Superior temporal gyrus (tissue), 1 donor: ENCODE measurements around the gene CASQ1.

Experiments used
- DNase-seq: peaks from one replicate; pipeline ENCODE4 v3.0.0-alpha.2; 2016; ENCODE audit errors: extremely low spot score

The CASQ1 gene

DNA sequence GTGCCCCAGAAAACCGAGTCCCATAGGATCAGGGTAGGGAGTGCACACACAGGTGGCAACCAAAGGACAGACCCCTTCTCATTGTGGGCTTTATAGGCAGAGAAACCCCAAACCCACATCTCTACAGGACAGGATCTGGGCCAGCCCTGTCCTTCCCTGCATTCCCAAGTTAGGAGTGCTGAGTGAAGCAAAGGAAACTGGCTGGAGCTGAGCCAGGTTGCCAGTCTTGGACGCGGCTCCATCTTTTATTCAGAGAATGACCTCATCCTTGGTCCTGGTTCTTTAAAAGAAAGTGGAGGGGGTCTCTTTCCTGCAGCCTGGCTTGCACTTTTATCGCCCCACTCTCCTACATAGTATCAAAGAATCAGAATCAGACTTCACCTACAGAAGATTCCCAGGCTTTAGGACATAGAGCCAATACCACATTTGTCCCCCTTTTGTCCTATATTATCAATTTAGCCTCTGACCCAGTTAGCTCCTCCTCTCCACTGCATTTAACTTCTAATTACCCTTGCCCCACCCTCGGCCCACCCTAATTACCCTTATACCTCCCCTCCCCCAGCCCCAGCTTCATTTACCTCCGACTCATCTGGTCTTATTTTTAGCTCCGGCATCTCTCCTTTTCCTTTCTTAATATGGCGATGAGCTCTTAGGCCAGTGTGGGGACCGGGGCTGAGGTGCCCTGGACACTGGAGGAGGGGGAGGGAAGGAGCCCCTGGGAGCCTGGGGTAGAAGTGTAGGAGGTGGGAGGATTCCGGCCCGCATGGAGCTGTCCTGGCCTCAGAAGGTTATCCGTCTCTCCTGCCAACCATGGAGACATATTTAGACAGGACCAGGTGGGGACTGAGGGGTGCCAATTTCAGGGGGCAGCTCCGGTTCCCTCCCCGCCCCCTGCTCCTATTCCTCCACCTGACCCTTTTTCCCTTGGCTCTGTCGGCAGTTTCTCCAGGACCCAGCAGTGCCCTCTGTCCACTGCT is at the start of gene CASQ1:
Gene CASQ1, plus strand, starts transcription at position 927 of the 977 bp plus-strand sequence. CDS start 177 bp downstream, outside the sequence.
- DNase-seq: peak; percentile 48

DNA sequence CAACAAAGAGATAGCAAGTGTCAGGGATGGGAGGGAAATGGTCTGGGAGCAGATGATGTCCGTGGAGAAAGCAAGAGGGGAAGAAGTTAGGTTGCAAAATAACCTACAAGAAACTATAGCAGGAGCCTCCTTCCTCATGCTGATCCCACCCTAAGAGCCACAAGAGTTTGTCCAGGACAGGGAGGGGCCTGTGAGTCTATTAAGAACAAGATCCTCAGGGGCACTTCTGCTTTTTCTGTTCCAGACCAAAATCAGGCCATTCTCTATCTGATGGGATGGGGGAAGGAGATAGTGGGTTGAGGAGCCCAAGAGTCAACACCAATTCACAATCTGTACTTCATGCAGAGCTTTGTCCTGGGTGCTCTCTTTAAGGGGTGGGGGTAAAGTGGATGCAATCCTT is 46.7 kb upstream of the CASQ1 start:
- no peak for DNase-seq

- no peak for DNase-seq
Measured at GRCh38 chr1:160144921-160145320, 45.5 kb upstream of the CASQ1 start.

GRCh38 chr1:160146107-160146506 is 44.3 kb upstream of the CASQ1 start:
- DNase-seq: no peak

DNA sequence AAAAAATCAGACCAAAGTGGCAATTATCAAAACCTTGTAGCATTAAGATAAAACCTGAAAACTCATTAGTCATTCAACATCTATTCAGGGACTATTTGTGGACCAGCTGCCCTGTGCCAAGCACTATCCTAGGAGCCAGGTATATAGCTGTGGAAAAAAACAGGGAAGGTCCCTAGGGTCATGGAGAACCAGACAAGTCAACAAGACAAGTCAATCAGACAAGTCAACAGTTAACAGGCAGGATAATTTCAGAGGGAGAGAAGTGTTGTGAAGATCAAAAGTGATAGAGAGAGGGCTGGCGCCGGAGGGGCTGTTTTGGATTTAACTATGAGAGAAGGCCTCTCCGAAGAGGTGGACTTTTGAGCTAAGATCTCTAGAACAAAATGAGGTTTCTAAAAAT is 42.3 kb upstream of the CASQ1 start:
- DNase-seq: no peak

DNA sequence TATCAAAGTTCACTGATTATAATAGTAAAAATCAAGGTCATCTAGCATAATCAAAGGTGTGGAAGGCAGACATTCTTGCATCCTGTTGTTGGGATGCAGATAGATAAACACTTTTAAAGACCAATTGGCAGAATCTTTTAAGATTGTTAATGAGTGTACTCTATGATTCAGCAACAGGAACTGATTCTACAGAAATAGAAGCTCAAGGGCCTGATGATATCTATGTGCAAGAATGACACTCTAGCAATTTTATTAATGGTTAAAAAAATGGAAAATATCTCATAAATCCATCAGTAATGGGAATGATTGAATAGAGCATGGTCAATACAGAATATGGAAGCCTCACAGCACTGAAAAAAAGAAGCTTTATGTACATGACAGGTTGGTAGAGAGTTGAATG is 41.1 kb upstream of the CASQ1 start:
- no peak for DNase-seq

DNA sequence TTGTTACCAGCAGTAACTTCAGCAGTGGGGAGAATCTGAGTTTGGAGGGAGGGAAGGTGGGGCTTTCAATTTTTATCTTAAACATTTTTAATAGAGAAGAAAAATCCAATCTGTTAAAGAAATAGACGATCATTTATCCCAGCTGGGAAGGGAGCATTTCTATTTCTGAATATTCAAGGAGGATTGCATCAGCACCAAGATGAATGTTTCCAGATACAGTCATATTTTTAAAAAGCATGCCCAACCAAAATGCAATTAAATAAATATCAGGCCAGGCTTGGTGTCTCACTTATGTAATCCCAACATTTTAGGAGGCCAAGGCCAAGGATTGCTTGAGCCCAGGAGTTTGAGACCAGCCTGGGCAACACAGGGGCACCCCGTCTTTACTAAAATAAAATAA is 40.7 kb upstream of the CASQ1 start:
- DNase-seq: no peak

- no peak for DNase-seq
Measured at GRCh38 chr1:160151303-160151702, 39.1 kb upstream of the CASQ1 start, which contains the start of gene ATP1A4. ATP1A4 (plus strand) TSS chr1:160151603; CDS start chr1:160152041, 438 bp downstream.

DNA sequence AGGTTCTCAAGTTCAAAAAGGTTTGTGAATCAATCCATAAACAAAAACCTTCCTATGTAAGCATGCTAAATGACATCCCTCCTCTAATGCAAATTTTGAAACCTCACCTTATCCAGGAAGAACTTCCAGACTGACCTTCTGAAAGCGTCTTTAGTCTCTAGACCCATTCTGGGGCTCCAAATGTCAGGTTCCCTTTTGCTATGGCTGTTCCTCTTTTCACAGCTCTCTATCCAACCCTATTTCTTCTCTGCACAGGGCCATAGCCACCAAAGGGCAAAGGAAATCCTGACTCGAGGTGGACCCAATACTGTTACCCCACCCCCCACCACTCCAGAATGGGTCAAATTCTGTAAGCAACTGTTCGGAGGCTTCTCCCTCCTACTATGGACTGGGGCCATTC is 35.6 kb upstream of the CASQ1 start:
- no peak for DNase-seq

DNA sequence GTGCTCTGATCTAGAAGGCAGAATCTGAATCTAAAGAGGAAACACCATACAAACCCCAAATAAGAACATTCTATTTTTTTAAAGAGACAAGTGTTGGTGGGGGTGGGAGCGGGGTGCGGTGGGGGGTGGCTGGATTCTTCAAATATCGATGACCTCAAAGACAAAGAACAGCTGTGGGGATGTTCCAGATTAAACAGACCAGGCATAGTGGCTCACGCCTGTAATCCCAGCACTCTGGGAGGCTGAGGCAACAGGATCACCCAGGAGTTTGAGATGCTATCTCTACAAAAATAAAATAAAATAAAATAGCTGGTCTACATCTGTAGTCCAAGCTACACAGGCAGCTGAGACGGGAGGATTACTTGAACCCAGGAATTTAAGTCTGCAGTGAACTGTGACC is 34.0 kb upstream of the CASQ1 start:
- no peak for DNase-seq

DNA sequence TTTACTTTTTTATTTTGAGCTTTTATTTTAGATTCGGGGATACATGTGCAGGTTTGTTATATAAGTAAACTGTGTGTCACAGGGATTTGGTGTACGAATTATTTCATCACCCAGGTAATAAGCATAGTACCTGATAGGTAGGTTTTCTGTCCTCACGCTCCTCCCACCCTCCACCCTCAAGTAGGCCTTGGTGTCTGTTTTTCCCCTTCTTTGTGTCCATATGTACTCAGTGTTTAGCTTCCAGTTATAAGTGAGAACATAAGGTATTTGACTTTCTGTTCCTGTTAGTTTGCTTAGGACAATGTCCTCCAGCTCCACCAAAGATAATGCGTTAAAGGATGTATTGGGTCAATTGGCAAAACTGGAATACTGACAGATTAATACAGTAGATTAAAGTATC is 33.2 kb upstream of the CASQ1 start:
- no peak for DNase-seq

- no peak for DNase-seq
Measured at GRCh38 chr1:160158031-160158430, 32.3 kb upstream of the CASQ1 start.

GRCh38 chr1:160158534-160158933 is 31.8 kb upstream of the CASQ1 start:
- DNase-seq: no peak

- no peak for DNase-seq
Measured at GRCh38 chr1:160159846-160160245, 30.5 kb upstream of the CASQ1 start.

DNA sequence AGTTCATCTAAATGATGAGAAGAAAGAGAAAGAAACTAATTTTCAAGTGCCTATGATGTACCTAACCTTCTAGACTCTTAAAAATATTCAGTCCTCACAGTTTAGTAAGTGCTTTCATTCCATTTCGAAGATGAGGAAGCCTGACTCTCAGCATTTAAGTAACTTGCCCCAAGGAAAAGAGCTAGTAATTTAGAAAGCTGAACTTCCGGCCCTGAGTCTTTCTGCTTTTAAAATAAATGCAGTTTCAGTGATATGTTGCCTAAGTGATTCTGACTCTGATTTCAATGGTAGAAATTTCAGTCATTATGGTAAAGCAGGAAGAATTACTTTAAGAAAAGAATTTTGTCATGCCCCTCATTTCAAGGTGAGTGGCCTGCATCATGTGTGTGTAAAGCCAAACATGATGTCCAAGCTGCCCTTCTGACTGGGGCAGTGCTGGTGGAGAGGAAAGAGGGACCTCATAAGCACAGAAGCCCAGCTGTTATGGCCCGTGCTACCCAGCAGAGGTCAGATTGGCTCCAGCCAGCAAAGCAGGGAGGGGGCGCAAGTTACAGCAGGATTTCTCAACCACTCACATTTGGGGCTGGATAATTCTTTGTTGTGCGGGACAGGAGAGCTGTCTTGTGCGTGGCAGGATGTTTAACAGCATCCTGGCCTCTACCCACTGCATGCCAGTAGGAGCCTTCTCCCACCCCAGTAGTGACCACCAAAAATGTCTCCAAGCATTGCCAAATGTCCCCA is 28.2 kb upstream of the CASQ1 start:
- DNase-seq: peak; percentile 54

DNA sequence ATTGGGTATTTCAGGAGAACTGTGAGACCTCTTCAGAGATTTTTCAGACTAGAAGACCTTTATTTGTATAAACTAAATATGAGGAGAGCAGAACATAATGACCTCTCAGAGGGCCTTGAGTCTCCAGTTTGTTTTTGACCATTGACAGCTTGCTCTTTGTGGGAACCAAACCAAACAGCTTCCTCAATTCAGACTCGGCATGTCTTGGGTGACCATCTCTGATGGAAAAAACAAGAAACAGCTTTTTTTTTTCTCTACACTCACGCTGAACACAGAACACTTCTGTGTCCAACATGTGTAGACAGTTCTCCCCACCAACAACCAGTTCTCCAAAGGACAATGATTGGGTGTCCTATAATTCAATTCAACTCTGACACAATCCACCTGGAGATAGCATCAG is 27.4 kb upstream of the CASQ1 start:
- no peak for DNase-seq

- no peak for DNase-seq
Measured at GRCh38 chr1:160163615-160164014, 26.8 kb upstream of the CASQ1 start.

DNA sequence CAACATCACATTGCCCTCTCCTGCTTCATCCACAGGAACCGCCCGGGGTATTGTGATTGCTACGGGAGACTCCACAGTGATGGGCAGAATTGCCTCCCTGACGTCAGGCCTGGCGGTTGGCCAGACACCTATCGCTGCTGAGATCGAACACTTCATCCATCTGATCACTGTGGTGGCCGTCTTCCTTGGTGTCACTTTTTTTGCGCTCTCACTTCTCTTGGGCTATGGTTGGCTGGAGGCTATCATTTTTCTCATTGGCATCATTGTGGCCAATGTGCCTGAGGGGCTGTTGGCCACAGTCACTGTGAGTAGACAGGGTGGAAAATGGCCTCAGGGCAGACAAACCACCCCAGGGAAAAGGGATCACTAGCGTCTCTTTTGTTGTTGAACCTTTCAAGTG is 26.3 kb upstream of the CASQ1 start:
- DNase-seq: no peak

DNA sequence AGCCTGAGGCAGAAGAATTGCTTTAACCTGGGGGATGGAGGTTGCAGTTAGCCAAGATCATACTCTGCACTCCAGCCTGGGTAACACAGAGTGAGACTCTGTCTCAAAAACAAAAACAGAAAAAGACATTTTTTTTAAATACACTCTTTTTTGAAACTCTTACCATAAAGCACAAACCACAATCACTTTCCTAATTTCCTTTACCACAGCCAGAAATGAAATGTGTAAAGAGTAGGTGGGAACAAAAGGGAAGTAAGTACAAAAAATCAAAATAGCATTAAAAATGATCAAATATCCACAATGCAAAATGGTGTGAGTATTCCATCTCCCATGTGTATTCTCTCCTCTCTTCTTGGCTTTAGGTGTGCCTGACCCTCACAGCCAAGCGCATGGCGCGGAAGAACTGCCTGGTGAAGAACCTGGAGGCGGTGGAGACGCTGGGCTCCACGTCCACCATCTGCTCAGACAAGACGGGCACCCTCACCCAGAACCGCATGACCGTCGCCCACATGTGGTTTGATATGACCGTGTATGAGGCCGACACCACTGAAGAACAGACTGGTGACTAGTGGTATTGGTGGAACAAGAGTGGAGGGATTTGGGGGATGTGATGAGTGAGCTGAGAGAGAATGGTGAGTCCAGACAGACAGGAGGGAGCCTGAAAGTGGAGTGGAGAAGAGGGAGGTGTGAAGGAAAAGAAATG is 24.1 kb upstream of the CASQ1 start:
- peak; percentile 38 for DNase-seq

DNA sequence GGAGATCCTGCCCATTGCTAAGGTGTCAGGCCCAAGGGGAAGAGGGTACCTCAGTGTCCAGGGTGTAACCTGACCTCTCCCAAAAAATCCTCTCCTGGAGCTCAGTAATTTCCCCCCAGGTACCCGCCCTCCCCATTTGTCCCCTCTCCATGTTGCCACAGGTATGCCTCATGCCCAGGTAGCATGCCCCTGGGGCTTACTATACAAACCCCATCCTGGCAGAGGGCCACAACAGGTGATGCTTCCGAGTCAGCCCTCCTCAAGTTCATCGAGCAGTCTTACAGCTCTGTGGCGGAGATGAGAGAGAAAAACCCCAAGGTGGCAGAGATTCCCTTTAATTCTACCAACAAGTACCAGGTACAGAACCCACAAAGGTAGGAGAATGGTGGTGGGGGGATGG is 23.3 kb upstream of the CASQ1 start:
- no peak for DNase-seq

DNA sequence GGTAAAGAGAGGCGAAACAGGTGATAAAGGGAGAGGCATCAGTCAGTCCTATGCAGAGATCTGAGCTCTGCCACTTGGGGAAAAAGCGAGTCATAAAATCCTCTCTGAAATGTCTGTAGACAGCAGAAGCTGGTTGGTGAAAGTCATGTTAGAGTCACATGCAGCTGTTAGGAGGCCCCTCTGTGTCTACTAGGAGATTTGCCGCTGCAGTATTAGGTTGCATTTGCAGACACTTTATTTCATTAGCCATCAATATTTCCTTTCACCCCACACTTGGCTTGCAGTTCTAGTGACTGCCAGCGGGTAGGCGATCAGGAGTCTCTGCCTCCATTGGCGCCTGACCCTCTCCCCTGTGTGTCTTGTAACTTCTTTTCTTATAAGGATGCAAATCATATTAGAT is 22.8 kb upstream of the CASQ1 start:
- DNase-seq: no peak

- no peak for DNase-seq
Measured at GRCh38 chr1:160168016-160168415, 22.4 kb upstream of the CASQ1 start.
